Keratinocyte (primary cell): ENCODE measurements around the gene S100A4.

Experiments
- CTCF ChIP-seq, 3 experiments: IDR thresholded peaks in 1 of 3; conservative IDR thresholded peaks in 1 of 3; optimal IDR thresholded peaks in 1 of 3; 2 replicates in 2 of 3; 3 replicates in 1 of 3; pipeline versions ENCODE3 to v1.5.1; 2011; ENCODE audit warnings: low read length in 3 of 3, mild to moderate bottlenecking in 3 of 3, moderate library complexity in 2 of 3, control low read depth in 1 of 3, inconsistent platforms in 1 of 3; ENCODE audit not compliant: insufficient read depth in 2 of 3; ENCODE audit errors: extremely low read depth in 1 of 3
- EZH2 ChIP-seq: IDR thresholded peaks from one replicate; pipeline ENCODE4 v1.6.1; 2012; ENCODE audit warnings: inconsistent platforms, mild to moderate bottlenecking, low read length, moderate library complexity

GRCh38 chr1:153565529-153566374 is 20.1 kb upstream of the S100A4 start, which contains the start of gene S100A2:
- TF ChIP-seq CTCF (optimal IDR thresholded peaks at IDR 0.05 in 1 of 3, IDR thresholded peaks at IDR 0.05 in 1 of 3, conservative IDR thresholded peaks at IDR 0.05 in 1 of 3; ENCODE audit: extremely low read depth in 1 of 3, insufficient read depth in 2 of 3, low read length in 3 of 3) (no peak), EZH2 (no peak)
